ENCODE measurements around the gene DLX1.
"Not testable (repeated sequence)": the region's sequence is repeated elsewhere in the genome, so short reads cannot be mapped to it uniquely, and the experiment has no call there.

DLX1 gene

DNA sequence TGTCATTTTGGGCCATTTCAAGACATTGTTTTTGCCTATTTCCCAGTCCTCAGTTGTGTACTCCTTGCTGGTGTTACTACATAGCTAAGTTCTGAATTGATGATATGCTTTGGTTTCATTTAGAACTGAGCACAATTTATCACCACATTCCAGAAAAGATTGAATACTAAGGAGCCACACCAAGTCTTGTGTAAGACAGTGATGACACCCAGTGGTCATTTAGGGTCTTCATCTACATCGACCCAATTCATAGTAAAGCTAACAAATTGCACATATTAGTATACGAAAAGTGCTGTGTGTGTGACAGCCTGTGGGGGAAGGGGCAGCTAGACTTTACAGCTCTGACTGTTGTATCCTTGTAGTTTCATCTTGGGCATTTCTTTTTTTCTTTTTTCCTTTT, 28.3 kb downstream of the DLX1 start (continued):
- TF ChIP-seq ZNF530 (tag by site-specific recombination; IDR thresholded peaks at IDR 0.05; ENCODE audit: low read depth): no peak

DNA sequence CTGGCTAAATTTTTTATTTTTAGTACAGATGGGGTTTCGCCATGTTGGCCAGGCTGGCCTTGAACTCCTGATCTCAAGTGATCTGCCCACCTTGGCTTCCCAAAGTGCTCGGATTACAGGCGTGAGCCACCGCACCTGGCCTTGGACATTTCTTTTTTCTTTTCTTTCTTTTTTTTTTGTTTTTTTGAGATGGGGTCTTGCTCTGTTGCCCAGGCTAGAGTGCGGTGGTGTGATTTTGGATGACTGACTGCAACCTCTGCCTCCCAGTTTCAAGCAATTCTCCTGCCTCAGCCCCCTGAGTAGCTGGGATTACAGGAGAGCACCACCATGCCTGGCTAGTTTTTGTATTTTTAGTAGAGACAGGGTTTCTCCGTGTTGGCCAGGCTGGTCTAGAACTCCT, 28.9 kb downstream of the DLX1 start:
- H3K9me3 ChIP-seq (ENCODE audit: control insufficient read depth, insufficient read depth, low read depth, low read length); H3K36me3 ChIP-seq (ENCODE audit: control insufficient read depth in 2 of 2, insufficient read depth in 1 of 2, low read length in 2 of 2); H3K4me3 ChIP-seq (ENCODE audit: low read depth, low read length); H3K27ac ChIP-seq (ENCODE audit: extremely low read depth, low read depth, low read length); H3K4me1 ChIP-seq (ENCODE audit: control insufficient read depth, insufficient read depth, low read length): not testable (repeated sequence)
- POLR2A ChIA-PET: interaction anchor here (1.4 kb wide), 1 partner anchor 11 kb away, joined by 5 read pairs; the partner anchor contains the start of gene DLX2
- TF ChIP-seq ZNF121 (tag by site-specific recombination; IDR thresholded peaks at IDR 0.05): peak; percentile 69; the same call in 1 of the 2 replicates
- CTCF ChIA-PET: interaction anchor here (0.7 to 5.7 kb wide), 23 partner anchors 9 to 1139 kb away, joined by 3 to 98 read pairs (median 8); partner anchors contain the start of gene DLX2

DNA sequence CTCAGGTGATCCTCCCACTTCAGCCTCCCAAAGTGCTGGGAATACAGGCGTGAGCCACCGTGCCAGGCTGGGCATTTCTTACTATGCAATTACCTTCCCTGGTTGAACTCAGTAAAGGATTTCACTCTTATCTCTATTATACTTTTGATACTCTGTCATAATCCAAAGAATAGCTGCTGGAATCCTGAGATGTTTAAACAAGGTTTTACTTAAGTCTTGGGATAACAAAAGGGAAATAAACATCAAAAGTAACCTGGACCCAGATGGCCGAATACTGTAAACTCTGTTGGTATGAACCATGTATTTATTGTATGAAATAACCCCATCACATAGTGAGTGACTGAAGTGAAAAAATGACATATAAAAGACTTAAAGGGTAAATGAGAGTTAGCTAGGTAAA, 29.3 kb downstream of the DLX1 start:
- no peaks in the 10 kb centered on the region for H3K4me1 ChIP-seq (ENCODE audit: control insufficient read depth, insufficient read depth, low read length)
- no peaks in the 10 kb centered on the region for H3K9me3 ChIP-seq (ENCODE audit: control insufficient read depth, insufficient read depth, low read depth, low read length)
- TF ChIP-seq, protein P1, sequence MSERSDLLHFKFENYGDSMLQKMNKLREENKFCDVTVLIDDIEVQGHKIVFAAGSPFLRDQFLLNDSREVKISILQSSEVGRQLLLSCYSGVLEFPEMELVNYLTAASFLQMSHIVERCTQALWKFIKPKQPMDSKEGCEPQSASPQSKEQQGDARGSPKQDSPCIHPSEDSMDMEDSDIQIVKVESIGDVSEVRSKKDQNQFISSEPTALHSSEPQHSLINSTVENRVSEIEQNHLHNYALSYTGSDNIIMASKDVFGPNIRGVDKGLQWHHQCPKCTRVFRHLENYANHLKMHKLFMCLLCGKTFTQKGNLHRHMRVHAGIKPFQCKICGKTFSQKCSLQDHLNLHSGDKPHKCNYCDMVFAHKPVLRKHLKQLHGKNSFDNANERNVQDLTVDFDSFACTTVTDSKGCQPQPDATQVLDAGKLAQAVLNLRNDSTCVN (tag by site-specific recombination; optimal IDR thresholded peaks at IDR 0.05): no peak
- TF ChIP-seq ZNF837 (tag by site-specific recombination; IDR thresholded peaks at IDR 0.05) (no peak), ZNF785 (tag by site-specific recombination; IDR thresholded peaks at IDR 0.05) (no peak)
- TF ChIP-seq, protein P2, sequence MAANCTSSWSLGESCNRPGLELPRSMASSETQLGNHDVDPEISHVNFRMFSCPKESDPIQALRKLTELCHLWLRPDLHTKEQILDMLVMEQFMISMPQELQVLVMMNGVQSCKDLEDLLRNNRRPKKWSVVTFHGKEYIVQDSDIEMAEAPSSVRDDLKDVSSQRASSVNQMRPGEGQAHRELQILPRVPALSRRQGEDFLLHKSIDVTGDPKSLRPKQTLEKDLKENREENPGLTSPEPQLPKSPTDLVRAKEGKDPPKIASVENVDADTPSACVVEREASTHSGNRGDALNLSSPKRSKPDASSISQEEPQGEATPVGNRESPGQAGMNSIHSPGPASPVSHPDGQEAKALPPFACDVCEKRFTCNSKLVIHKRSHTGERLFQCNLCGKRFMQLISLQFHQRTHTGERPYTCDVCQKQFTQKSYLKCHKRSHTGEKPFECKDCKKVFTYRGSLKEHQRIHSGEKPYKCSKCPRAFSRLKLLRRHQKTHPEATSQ (tag by site-specific recombination; IDR thresholded peaks at IDR 0.05): no peak
- ChIA-PET POLR2A (no interaction called here), CTCF (interaction anchor here (0.6 to 5.7 kb wide), 12 partner anchors 11 to 542 kb away, joined by 3 to 98 read pairs (median 9); partner anchors contain the start of gene DLX2)
- no peaks in the 10 kb centered on the region for H3K36me3 ChIP-seq (ENCODE audit: control insufficient read depth in 2 of 2, insufficient read depth in 1 of 2, low read length in 2 of 2)
- no peak overlapping the region for H3K4me3 ChIP-seq (ENCODE audit: low read depth, low read length)
- no peak overlapping the region for H3K27ac ChIP-seq (ENCODE audit: extremely low read depth, low read depth, low read length)

DNA sequence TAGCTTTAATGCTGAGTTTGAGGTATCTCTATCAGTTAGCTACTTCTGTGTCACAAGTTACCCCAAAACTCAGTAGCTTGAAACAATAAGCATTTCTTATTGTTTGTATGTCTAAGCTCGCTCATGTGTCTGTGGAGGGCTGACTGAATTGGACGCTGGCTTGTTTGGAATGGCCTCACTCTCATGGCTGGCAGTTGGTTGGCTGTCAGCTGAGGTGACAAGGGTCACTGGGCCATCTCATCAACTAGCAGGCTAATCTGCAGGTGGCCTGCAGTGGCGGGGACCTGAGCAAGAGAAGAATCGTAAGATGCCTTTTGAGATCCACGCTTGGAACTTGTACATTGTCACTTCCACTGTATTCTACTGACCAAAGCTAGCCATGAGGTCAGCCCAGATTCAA, 30.8 kb downstream of the DLX1 start:
- H3K36me3 ChIP-seq (ENCODE audit: control insufficient read depth in 2 of 2, insufficient read depth in 1 of 2, low read length in 2 of 2): no peaks in the 10 kb centered on the region
- no peak overlapping the region for H3K4me3 ChIP-seq (ENCODE audit: low read depth, low read length)
- POLR2A ChIA-PET: no interaction called here
- H3K9me3 ChIP-seq (ENCODE audit: control insufficient read depth, insufficient read depth, low read depth, low read length): no peaks in the 10 kb centered on the region
- TF ChIP-seq ZNF791 (tag by site-specific recombination; IDR thresholded peaks at IDR 0.05) (no peak), ZNF777 (tag by site-specific recombination; IDR thresholded peaks at IDR 0.05; ENCODE audit: borderline replicate concordance) (no peak), ZNF621 (tag by site-specific recombination; IDR thresholded peaks at IDR 0.05) (no peak), ZNF677 (tag by site-specific recombination; IDR thresholded peaks at IDR 0.05) (no peak), RBAK (tag by site-specific recombination; IDR thresholded peaks at IDR 0.05) (no peak), ZFP41 (tag by site-specific recombination; IDR thresholded peaks at IDR 0.05; ENCODE audit: borderline replicate concordance) (no peak)
- TF ChIP-seq, protein P3, sequence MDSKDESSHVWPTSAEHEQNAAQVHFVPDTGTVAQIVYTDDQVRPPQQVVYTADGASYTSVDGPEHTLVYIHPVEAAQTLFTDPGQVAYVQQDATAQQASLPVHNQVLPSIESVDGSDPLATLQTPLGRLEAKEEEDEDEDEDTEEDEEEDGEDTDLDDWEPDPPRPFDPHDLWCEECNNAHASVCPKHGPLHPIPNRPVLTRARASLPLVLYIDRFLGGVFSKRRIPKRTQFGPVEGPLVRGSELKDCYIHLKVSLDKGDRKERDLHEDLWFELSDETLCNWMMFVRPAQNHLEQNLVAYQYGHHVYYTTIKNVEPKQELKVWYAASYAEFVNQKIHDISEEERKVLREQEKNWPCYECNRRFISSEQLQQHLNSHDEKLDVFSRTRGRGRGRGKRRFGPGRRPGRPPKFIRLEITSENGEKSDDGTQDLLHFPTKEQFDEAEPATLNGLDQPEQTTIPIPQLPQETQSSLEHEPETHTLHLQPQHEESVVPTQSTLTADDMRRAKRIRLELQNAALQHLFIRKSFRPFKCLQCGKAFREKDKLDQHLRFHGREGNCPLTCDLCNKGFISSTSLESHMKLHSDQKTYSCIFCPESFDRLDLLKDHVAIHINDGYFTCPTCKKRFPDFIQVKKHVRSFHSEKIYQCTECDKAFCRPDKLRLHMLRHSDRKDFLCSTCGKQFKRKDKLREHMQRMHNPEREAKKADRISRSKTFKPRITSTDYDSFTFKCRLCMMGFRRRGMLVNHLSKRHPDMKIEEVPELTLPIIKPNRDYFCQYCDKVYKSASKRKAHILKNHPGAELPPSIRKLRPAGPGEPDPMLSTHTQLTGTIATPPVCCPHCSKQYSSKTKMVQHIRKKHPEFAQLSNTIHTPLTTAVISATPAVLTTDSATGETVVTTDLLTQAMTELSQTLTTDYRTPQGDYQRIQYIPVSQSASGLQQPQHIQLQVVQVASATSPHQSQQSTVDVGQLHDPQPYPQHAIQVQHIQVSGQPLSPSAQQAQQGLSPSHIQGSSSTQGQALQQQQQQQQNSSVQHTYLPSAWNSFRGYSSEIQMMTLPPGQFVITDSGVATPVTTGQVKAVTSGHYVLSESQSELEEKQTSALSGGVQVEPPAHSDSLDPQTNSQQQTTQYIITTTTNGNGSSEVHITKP (tag by site-specific recombination; IDR thresholded peaks at IDR 0.05): no peak
- CTCF ChIA-PET: interaction anchor here (1.0 to 5.7 kb wide), 5 partner anchors 11 to 543 kb away, joined by 3 to 98 read pairs (median 13); no protein-coding TSS in a partner anchor
- H3K27ac ChIP-seq (ENCODE audit: extremely low read depth, low read depth, low read length): no peak overlapping the region
- no peaks in the 10 kb centered on the region for H3K4me1 ChIP-seq (ENCODE audit: control insufficient read depth, insufficient read depth, low read length)
